TTC549 (cell line): ENCODE measurements around the gene AHCYL2.
"Not testable (repeated sequence)": the region's sequence is repeated elsewhere in the genome, so short reads cannot be mapped to it uniquely, and the experiment has no call there.

Experiments
- FAIRE-seq: peaks from 2 replicates; lab custom pipeline; 2012; peaks lifted over from hg19 to GRCh38; lab: Jason Lieb, UNC

The AHCYL2 gene

GRCh38 chr7:129209067-129209926, 15.5 kb upstream of the AHCYL2 start:
- no peak for FAIRE-seq

DNA sequence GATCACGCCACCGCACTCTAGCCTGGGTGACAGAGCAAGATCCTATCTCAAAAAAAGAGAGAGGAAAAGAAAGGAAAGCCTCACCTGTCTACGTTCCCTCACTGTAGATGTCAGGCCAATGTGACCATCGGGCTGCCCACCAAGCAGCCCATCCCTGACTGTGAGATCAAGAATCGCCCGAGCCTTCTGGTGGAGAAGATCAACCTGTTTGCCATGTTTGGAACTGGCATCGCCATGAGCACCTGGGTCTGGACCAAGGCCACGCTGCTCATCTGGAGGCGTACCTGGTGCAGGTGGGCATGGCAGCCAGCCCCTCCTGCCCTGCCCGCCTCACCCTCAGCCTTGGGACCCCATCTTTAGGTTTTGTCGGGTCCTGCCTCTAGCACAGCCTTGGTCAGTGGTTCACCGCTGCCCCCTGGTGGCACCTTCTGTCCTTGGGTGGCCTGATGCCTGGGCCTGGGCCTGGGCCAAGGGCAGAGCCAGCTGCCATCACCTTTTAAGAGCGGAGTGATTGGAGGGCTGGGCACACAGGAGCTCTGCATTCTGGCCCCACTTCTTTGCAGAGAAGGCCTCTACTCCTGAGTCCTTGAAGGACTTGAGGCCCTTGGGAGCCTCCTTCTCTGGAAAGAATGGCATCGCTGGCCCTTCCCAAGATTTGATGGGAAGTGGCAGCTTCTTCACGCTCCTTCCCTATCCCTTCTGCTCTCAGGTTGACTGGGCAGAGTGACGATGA, 14.4 kb upstream of the AHCYL2 start:
- no peak for FAIRE-seq

GRCh38 chr7:129210989-129211312, 13.9 kb upstream of the AHCYL2 start:
- no peak for FAIRE-seq

GRCh38 chr7:129212126-129212525, 12.7 kb upstream of the AHCYL2 start:
- FAIRE-seq, result no peak

DNA sequence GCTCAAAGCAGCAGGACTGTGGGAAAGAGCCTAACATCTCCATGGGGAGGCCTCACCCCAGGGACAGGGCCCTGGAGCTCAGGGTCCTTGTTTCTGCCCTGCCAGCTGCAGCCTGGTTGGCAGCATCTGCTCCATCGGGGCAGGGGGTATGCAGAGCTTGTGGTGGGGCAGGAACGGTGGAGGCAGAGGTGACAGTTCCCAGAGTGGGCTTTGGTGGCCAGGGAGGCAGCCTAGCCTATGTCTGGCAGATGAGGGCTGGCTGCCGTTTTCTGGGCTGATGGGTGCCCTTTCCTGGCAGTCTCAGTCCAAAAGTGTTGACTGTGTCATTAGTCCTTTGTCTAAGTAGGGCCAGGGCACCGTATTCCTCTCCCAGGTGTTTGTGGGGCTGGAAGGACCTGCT, 12.2 kb upstream of the AHCYL2 start:
- no peak for FAIRE-seq

- no peak for FAIRE-seq
Measured at GRCh38 chr7:129213828-129214227, 11.0 kb upstream of the AHCYL2 start.

DNA sequence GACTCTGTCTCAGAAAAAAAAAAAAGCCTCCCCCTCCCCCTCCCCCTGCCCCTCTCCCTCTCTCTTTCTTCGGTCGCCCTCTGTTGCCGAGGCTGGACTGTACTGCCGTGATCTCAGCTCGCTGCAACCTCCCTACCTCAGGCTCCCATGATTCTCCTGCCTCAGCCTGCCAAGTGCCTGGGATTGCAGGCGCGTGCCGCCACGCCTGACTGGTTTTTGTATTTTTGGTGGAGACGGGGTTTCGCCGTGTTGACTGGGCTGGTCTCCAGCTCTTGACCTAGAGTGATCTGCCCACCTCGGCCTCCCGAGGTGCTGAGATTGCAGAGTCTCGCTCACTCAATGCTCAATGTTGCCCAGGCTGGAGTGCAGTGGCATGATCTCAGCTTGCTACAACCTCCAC, 9.1 kb upstream of the AHCYL2 start:
- not testable (repeated sequence) for FAIRE-seq

- not testable (repeated sequence) for FAIRE-seq
Measured at GRCh38 chr7:129216101-129216715, 8.6 kb upstream of the AHCYL2 start.

DNA sequence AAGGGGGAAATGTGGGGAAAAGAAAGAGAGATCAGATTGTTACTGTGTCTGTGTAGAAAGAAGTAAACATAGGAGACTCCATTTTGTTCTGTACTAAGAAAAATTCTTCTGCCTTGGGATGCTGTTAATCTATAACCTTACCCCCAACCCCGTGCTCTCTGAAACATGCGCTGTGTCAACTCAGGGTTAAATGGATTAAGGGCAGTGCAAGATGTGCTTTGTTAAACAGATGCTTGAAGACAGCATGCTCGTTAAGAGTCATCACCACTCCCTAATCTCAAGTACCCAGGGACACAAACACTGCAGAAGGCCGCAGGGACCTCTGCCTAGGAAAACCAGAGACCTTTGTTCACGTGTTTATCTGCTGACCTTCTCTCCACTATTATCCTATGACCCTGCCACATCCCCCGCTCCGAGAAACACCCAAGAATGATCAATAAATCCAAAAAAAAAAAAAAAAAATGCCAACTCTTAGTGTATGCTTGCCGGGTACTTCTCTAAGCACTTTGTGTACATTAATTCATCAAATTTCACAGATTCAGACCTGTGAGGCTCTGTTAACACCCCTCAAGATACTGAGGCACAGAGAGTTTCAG, 7.9 kb upstream of the AHCYL2 start:
- not testable (repeated sequence) for FAIRE-seq

DNA sequence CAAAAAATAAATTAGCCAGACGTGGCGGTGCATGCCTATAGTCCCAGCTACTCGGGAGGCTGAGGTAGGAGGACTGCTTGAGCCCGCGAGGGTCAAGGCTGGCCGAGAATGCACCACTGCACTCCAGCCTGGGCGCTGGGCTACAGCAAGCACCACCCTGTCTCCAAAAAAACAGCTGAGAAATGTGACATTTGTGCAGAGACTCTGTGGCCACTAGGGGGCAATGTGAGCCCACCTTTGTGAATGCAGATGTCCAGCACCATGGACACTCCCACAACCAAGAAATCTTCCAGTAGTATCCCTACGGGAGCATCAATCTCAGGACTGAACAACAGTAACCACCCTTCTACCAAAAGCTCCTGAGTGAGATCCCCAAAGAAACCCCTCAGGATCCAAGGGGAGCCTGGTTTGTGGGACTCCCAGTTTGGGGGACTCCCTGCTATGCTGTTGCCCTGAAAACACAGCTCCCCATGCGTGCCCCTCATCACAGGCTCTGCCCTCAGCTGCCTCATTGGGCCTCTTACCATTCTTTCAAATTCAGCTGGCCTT, 6.2 kb upstream of the AHCYL2 start:
- FAIRE-seq, result no peak

GRCh38 chr7:129219166-129219565, 5.7 kb upstream of the AHCYL2 start:
- FAIRE-seq, result not testable (repeated sequence)

DNA sequence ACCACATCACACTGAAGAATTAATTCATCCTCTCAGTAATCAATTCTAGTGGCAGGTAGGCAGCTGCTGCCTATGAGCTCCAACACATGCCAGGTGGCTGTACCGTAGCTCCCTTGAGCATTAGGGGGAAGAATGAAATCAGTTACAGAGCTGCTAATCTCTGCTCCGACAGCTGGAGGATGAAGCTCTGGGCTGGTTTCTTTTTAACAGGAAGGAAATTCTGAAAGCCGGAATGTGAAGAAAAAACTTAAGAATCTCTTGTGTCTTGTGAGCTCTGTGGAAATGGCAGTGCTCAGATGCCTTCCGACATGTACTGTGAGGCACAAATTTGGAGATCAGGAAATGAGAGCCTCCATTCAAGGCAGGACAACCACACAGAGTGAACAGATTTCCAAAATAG, 2.8 kb upstream of the AHCYL2 start:
- no peak for FAIRE-seq

- no peak for FAIRE-seq
Measured at GRCh38 chr7:129225206-129225930, 538 bp downstream of the AHCYL2 start.

GRCh38 chr7:129225931-129226572, 1.2 kb downstream of the AHCYL2 start:
- FAIRE-seq, result no peak

DNA sequence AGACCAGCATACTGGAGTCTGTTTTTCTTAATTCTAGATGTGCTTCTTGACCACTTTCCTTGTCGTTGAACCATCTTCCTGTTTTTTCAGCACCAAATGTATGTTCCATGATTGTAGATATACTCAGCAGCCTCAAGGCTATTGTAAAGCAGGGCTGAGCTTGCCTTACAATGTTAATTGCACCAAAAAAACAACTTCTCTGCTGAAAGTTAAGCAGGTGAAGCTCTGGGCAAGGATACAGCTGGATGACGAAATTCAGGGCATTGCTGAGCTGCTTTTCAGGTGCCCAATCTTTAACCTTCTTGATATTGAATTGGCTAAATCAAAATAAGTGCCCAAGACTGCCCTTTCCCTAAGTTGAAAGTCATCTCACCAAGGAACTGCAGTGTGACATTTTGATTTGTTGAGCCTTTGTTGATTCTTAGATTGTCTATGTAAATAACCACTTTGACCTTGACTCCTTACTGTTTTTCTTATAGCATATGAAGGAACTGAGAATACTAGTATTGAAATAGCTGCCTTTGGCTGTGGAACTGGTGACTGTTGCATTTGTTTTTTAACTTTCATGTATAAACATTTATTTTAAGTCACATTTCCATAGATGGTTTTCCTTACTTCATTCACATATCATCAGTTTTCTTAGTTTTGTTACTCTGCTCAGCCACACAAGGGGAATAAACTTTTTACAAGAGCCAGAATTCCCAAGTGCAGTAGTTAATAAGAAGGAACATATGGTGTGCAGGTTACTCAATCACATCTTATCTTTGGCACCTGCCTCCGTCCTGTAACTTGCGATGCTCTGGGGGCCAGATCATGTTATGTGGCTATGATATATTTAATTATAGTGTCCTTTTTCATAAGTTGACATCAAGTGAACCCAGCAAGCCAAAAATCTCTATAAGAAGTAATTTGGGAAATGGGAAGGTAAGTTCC, 3.1 kb downstream of the AHCYL2 start:
- no peak for FAIRE-seq

- no peak for FAIRE-seq
Measured at GRCh38 chr7:129228633-129229032, 3.8 kb downstream of the AHCYL2 start.

DNA sequence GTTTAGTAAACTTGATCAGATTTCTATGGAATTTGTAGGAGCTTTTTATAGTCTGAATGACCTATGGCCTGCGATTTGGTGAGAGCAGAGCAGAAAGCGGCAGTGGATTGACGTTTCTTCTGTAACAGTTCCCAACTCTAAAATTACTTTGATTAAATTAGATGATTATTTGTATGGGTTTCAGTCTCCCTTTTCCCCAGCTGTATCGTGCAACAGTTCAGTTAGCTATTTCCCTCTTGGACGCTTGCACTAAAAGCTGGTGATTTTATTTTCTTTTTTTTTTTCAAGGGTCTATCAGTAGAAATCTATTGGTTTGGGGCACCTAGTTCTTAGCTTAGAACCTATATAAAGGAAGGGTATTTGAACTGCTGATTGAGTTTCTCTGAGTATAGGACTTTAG, 6.8 kb downstream of the AHCYL2 start:
- FAIRE-seq, result no peak

- FAIRE-seq, result no peak
Measured at GRCh38 chr7:129238546-129238945, 13.7 kb downstream of the AHCYL2 start.

DNA sequence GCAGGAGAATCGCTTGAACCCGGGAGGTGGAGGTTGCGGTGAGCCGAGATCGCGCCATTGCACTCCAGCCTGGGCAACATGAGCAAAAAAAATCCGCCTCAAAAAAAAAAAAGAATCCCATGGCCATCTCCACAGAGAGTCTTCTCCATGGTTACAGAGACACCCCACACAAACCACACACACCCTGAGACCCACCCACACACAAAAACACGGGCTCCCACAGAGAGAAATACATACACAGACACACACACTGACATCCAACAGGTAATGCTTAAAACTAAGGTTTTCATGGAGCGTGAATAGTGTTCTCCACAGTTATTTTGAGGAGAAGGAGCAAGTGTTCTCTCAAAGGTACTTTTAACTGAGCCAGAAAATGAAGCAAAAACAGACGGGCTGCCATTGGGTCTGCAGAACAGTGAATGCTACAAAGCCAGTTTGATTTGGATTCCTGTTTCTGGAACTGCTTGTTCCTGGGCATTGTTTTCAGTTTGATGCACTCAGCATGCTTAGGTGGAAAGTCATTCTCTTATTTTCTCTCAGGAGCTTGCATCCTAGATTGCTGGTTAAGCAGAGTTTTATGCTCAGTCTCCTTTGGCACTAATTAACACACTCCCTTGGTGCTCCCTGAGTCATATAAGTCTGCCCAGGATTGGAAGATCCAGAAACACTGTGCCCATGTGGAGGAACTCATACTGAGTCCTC, 15.4 kb downstream of the AHCYL2 start:
- FAIRE-seq, result no peak

DNA sequence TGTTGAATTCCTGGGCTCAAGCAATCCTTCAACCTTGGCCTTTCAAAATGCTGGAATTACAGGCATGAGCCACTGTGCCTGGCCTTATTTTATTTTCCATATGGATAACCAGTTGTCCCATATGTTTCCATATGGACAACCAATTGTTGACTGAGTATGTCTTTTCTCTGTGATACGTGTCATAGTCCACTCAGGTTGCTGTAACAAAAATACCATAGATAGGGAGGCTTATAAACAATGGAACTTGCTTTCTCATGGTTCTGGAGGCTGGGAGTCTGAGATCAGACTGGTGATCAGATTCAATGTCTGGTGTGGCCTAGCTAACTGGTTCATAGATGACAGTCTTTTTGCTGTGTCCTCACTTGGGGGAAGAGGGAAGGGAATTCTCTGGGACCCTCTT, 19.4 kb downstream of the AHCYL2 start:
- FAIRE-seq, result no peak
